Endothelial cell (in vitro differentiated cells): ENCODE results near the gene FBXO42. TPM values are rescaled to one million over a fixed set of nuclear protein-coding genes. Genes with fewer than 3 reads are reported as not detected.

Experiments
- DNase-seq: peaks from one replicate; pipeline ENCODE4 v3.0.0; 2021; ENCODE audit warnings: low spot score
- H3K27ac Mint-ChIP-seq: one replicate; pipeline ENCODE4 v1.8.0; 2021; ENCODE audit warnings: mixed read lengths, inconsistent platforms; ENCODE audit not compliant: unreplicated experiment
- H3K27me3 Mint-ChIP-seq: one replicate; pipeline ENCODE4 v1.8.0; 2021; ENCODE audit warnings: mild to moderate bottlenecking, moderate library complexity, mixed read lengths, inconsistent platforms; ENCODE audit not compliant: unreplicated experiment
- H3K36me3 Mint-ChIP-seq: one replicate; pipeline ENCODE4 v1.8.0; 2021; ENCODE audit warnings: mild to moderate bottlenecking, low read depth, mixed read lengths, inconsistent platforms; ENCODE audit not compliant: unreplicated experiment
- H3K4me1 Mint-ChIP-seq: one replicate; pipeline ENCODE4 v1.8.0; 2021; ENCODE audit warnings: mild to moderate bottlenecking, mixed read lengths, inconsistent platforms; ENCODE audit not compliant: unreplicated experiment
- H3K4me3 Mint-ChIP-seq: one replicate; pipeline ENCODE4 v1.8.0; 2021; ENCODE audit warnings: mild to moderate bottlenecking, mixed read lengths, inconsistent platforms; ENCODE audit not compliant: unreplicated experiment
- H3K9me3 Mint-ChIP-seq: one replicate; pipeline ENCODE4 v1.8.0; 2021; ENCODE audit warnings: mixed read lengths, inconsistent platforms; ENCODE audit not compliant: unreplicated experiment
- total RNA-seq: library from RNA; stranded (reverse); fragmentation: NEBNext Ultra II Directional; extraction: Animal tissue kit (Norgen Biotek cat#: 25700); gene quantifications from one replicate; pipeline ENCODE4 v1.2.1, GENCODE V29; 2021; ENCODE audit not compliant: unreplicated experiment
- TF ChIP-seq, protein P1 (sequence below): fragments of 200-600 bp; sonication (generic); IDR thresholded peaks from one replicate; pipeline ENCODE4 v1.5.0; 2021; ENCODE audit warnings: antibody characterized with exemption; ENCODE audit not compliant: unreplicated experiment

The FBXO42 gene
- total RNA-seq, 1 donor from 2014 or later = 17.2 TPM

DNA sequence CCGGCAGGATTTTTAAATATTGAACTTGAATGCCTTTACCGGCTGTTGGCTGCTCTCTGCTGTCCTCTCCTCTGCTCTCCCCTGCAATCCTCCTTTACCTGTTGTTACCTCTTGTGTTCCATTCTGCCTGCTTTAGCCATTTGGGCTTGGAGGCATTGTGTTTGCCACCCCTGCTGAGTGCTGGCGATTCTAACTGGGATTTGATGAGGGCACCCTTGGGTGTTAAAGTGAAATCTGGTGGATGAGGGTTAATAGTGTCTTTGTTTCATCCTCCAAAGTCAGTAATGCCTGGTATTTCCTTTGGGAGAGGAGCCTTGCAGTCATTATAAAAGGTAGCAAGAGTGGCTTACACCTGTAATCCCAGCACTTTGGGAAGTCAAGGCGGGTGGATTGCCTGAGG lies 24.7 kb upstream of the FBXO42 start:
- TF ChIP-seq, protein P1, sequence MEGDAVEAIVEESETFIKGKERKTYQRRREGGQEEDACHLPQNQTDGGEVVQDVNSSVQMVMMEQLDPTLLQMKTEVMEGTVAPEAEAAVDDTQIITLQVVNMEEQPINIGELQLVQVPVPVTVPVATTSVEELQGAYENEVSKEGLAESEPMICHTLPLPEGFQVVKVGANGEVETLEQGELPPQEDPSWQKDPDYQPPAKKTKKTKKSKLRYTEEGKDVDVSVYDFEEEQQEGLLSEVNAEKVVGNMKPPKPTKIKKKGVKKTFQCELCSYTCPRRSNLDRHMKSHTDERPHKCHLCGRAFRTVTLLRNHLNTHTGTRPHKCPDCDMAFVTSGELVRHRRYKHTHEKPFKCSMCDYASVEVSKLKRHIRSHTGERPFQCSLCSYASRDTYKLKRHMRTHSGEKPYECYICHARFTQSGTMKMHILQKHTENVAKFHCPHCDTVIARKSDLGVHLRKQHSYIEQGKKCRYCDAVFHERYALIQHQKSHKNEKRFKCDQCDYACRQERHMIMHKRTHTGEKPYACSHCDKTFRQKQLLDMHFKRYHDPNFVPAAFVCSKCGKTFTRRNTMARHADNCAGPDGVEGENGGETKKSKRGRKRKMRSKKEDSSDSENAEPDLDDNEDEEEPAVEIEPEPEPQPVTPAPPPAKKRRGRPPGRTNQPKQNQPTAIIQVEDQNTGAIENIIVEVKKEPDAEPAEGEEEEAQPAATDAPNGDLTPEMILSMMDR = no peak
- peaks cover 18% of the 10 kb centered on the region for H3K4me1 Mint-ChIP-seq

DNA sequence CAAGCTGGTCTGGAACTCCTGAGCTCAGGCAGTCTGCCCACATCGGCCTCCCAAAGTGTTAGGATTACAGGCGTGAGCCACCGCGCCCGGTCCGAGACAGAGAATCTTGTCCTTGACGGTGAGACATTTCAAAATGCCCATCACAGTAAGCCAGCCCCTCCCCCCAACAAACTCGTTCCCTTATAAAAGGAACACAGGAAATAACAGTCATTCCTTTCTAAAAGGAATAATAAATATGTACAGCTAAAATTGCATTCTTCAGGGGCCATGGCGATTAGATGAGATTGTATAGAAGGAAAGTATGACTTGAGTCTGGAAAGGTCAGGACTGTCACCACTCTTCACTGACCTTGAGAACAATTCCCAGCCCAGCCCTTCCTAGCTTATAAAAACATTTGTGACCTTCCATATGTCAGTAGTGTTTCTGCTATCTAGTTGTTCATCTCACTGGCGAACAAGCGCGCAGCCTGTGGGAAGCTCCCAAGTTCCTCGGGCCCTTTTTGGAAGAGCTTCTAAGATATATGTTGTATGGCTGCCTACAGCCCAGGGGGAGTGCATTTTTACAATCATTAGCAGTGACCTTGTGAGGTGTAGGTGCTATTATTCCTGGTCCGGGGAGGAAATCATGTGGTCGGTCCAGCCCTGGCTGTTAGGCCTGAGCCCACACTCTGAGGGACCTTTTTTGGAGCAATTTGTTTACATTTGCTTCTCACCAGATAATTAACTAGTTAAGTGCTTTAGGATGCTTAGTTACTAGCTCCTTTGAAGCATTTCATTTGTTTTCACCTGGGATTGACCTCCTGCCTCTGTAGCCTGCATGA lies 23.5 kb upstream of the FBXO42 start:
- H3K27ac Mint-ChIP-seq = peak overlapping the region; percentile 50
- no peak for DNase-seq
- no peak overlapping the region for H3K4me3 Mint-ChIP-seq
- TF ChIP-seq, protein P1 = no peak
- peaks cover 24% of the 10 kb centered on the region for H3K4me1 Mint-ChIP-seq
- peaks cover 6% of the 10 kb centered on the region for H3K27me3 Mint-ChIP-seq
- H3K36me3 Mint-ChIP-seq = peaks cover 6% of the 10 kb centered on the region
- no peaks in the 10 kb centered on the region for H3K9me3 Mint-ChIP-seq

More for the DNA sequence above, 24.7 kb upstream of the FBXO42 start:
- H3K4me3 Mint-ChIP-seq = no peak overlapping the region
- no peak for DNase-seq
- peaks cover 6% of the 10 kb centered on the region for H3K27me3 Mint-ChIP-seq
- peaks cover 9% of the 10 kb centered on the region for H3K36me3 Mint-ChIP-seq
- H3K27ac Mint-ChIP-seq = peak overlapping the region; percentile 66
- H3K9me3 Mint-ChIP-seq = no peaks in the 10 kb centered on the region

DNA sequence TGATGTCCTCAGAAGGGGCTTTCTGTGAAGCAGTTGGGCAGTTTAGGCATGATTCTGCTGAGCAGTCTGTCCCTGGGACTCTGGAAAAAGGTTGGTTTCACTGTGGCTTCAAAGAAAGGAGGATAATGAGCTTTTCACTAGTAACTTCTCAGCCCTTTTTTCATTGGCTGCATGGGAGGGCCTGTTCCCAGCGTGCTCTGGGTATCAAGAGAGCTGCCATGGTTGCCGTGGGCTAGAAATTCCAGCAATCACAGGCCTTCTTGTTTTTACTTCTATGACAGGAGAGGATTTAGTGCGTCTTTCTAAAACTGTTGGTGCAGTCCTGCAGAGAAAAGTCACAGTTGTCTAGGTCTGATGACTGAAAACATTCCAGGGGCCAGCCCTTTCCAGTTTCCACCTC lies 22.0 kb upstream of the FBXO42 start:
- Mint-ChIP-seq H3K36me3 (peaks cover 6% of the 10 kb centered on the region), H3K27me3 (peaks cover 6% of the 10 kb centered on the region), H3K4me3 (no peak overlapping the region), H3K27ac (peak overlapping the region; percentile 36), H3K4me1 (peaks cover 26% of the 10 kb centered on the region), H3K9me3 (no peaks in the 10 kb centered on the region)
- DNase-seq = no peak
- TF ChIP-seq, protein P1 = no peak

DNA sequence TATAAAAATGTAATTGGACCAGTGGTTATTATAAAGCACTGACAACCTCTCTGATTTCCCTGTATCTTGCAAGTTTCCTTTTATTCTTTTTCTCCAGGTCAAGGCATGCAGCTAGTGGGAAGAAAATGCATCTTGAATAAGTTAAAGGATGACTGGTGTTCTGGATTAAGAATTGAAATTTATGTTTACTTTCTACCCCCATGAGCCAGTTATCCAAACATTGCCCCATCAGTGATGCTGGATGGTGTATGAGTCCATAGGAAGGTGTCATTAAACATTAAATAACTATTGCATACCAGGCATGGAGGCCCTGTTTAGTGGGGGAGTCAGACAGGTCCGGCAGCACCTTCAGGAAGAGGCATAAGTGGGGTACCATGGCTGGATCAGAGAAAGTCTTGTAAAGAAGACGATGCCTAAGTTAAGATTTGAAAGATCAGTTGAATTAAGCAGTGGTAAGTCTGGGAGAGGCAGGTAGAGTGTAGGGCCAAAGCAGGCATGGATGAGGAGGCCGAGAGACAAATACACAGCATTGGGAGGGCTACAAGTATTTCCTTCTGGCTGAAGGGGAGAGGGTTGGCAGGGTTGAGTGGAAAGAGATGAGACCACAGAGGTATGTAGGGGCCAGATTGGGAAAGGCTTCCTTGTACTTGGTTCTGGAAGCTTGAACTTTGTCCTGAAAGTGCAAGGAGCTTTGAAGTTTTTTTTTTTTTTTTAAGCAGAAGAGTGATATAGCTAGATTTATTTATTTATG lies 20.4 kb upstream of the FBXO42 start:
- no peak overlapping the region for H3K4me3 Mint-ChIP-seq
- DNase-seq = no peak
- H3K4me1 Mint-ChIP-seq = peaks cover 40% of the 10 kb centered on the region
- TF ChIP-seq, protein P1 = no peak
- no peaks in the 10 kb centered on the region for H3K9me3 Mint-ChIP-seq
- H3K27ac Mint-ChIP-seq = peak overlapping the region; percentile 74
- peaks cover 10% of the 10 kb centered on the region for H3K36me3 Mint-ChIP-seq
- H3K27me3 Mint-ChIP-seq = peaks cover 9% of the 10 kb centered on the region

DNA sequence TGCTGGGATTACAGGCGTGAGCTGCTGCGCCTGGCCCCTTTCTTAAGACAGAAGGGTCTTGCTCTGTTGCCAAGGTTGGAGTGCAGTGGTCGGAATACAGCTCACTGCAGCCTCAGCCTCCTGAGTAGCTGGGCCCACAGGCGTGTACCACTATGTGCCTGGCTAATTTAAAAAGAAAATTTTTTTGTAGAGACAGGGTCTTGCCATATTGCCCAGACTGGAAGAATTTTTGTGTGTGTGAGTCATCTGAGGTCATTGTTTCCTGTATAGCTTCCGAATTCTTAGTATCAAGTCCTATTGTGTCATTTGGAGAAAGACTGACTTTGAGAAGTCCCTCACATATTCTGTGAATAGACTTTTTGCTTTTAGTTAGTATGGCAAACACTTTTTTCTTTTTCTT lies 19.4 kb upstream of the FBXO42 start:
- H3K36me3 Mint-ChIP-seq = peaks cover 13% of the 10 kb centered on the region
- no peak overlapping the region for H3K4me3 Mint-ChIP-seq
- DNase-seq = no peak
- H3K27ac Mint-ChIP-seq = peak overlapping the region; percentile 74
- peaks cover 4% of the 10 kb centered on the region for H3K27me3 Mint-ChIP-seq
- H3K4me1 Mint-ChIP-seq = peaks cover 42% of the 10 kb centered on the region
- TF ChIP-seq, protein P1 = no peak
- H3K9me3 Mint-ChIP-seq = no peaks in the 10 kb centered on the region
